ENCODE results near the gene GEMIN8. TPM values are rescaled to one million over a fixed set of nuclear protein-coding genes. Genes with fewer than 3 reads are reported as not detected.
A peak's percentile ranks its signal among the peaks of the same experiment; 100 is the strongest.

The GEMIN8 gene
- total RNA-seq, 6 experiments from 2014 or later: 8.0 to 14.8 (median 10.1) TPM

DNA sequence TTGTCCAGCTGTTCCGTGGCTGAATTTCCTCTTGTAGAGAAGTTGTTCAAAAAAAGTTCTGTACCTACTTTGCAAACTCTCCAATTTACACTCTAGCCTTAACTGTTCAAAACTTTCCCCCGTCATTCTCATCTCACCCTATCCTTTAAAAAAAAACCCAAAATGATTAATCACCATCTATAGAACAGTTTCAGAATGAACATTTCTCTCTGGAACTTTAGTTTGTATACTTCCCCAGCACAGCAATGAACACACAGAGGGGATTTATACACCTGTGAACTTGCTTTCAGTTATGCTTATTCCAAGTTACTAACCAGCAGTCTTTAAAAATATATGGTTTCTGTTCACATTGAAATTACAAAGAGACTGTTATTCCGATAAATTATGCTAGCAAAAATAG is 1.2 kb downstream of the GEMIN8 start:
- intact Hi-C loops (cut with DNase I): no loop called here
- no peak for TF ChIP-seq POLR2A (IDR thresholded peaks at IDR 0.05)
- TF ChIP-seq, protein P1, sequence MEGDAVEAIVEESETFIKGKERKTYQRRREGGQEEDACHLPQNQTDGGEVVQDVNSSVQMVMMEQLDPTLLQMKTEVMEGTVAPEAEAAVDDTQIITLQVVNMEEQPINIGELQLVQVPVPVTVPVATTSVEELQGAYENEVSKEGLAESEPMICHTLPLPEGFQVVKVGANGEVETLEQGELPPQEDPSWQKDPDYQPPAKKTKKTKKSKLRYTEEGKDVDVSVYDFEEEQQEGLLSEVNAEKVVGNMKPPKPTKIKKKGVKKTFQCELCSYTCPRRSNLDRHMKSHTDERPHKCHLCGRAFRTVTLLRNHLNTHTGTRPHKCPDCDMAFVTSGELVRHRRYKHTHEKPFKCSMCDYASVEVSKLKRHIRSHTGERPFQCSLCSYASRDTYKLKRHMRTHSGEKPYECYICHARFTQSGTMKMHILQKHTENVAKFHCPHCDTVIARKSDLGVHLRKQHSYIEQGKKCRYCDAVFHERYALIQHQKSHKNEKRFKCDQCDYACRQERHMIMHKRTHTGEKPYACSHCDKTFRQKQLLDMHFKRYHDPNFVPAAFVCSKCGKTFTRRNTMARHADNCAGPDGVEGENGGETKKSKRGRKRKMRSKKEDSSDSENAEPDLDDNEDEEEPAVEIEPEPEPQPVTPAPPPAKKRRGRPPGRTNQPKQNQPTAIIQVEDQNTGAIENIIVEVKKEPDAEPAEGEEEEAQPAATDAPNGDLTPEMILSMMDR (IDR thresholded peaks at IDR 0.05): no peak
- no peak for DNase-seq
- Histone ChIP-seq H3K27me3 (no peaks in the 10 kb centered on the region), H3K4me3 (peak overlapping the region in 1 of 3 donors; percentile 75), H3K27ac (no peak overlapping the region), H3K4me1 (no peaks in the 10 kb centered on the region), H3K36me3 (no peaks in the 10 kb centered on the region), H3K9me3 (no peaks in the 10 kb centered on the region)
- no peak for ATAC-seq
- WGBS (ENCODE audit: insufficient coverage, low coverage, low lambda C conversion rate, missing lambda C conversion rate): 51% methylated on average over 3 of the region's 3 CpGs

DNA sequence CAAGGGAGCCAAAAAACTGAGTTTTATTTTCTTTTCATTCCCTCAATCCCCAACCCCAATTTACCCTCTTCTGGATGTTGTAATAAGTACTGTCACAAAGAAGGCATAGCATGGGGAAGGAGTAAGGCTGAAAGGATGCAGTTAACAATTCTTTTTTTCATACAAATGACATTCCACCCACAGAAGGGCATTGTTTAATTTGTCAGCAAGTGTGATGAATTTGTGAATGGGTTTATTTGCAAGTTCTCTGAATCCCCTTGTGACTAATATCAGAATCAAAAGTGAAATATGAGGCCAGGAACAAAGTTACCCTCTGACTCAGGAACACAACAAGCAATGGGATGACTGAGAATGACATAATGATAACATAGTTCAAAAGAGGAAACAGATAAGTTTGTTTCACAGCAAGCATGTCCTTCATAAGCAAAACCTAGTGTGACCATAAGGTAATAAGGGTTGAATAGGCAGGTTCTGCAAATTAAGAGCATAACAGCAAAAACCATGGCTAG is 2.1 kb downstream of the GEMIN8 start:
- ATAC-seq (peak in 1 of 4 donors; percentile 12), DNase-seq (no peak)
- intact Hi-C loops (cut with DNase I): no loop called here
- H3K4me3 ChIP-seq: no peak overlapping the region
- TF ChIP-seq, protein P1 (IDR thresholded peaks at IDR 0.05): no peak
- TF ChIP-seq POLR2A (IDR thresholded peaks at IDR 0.05): no peak
- no peaks in the 10 kb centered on the region for H3K9me3 ChIP-seq
- no peaks in the 10 kb centered on the region for H3K27me3 ChIP-seq
- H3K27ac ChIP-seq: no peak overlapping the region
- no peaks in the 10 kb centered on the region for H3K36me3 ChIP-seq
- H3K4me1 ChIP-seq: no peaks in the 10 kb centered on the region

DNA sequence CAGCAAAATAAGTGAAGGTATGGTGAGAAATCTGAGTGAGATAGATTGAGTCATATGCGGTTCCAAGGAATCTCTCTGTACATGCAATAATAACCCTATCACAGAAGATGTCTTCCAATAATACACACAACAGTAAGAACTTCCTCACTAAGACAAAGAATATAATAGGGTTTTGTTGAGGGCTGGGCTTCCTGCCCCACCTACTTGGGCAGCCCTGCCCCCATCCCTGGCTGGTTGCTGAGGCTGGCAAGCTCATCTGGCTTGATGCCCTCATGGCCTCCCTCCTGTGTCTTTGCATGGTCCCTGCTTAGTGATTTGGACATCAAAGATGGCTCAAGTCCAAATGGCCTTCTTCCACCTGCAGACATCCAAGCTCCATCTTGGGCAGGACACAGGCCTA is 2.7 kb downstream of the GEMIN8 start:
- Histone ChIP-seq H3K27me3 (no peaks in the 10 kb centered on the region), H3K27ac (no peak overlapping the region), H3K4me3 (no peak overlapping the region), H3K36me3 (no peaks in the 10 kb centered on the region), H3K4me1 (no peaks in the 10 kb centered on the region), H3K9me3 (no peaks in the 10 kb centered on the region)
- TF ChIP-seq POLR2A (IDR thresholded peaks at IDR 0.05): no peak
- TF ChIP-seq, protein P1 (IDR thresholded peaks at IDR 0.05): no peak
- no peak for ATAC-seq
- no peak for DNase-seq
- 83% methylated on average over 1 of the region's 1 CpG for WGBS (ENCODE audit: insufficient coverage, low coverage, low lambda C conversion rate, missing lambda C conversion rate)
- intact Hi-C loops (cut with DNase I): no loop called here

DNA sequence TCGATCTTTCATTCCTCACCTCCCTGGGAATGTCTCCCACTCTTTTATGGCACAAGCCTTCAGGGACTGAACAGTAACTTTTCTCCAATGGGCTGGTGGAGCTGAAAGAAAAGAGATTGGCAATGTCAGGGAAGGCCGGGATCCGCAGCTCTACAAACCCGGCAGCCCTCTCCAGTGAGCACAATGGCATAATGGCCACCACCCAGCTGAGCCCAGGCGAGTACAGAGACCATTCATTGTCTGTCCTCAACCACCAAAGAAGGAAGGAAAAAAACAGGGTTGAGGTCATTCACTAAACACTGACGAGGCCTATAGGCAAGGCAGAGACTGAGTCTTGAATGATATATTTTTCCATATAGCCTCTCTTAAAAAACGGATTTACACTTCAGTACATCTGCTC is 3.6 kb downstream of the GEMIN8 start:
- Histone ChIP-seq H3K4me3 (no peak overlapping the region), H3K9me3 (no peaks in the 10 kb centered on the region), H3K27me3 (no peaks in the 10 kb centered on the region), H3K36me3 (no peaks in the 10 kb centered on the region), H3K4me1 (no peaks in the 10 kb centered on the region), H3K27ac (no peak overlapping the region)
- no peak for TF ChIP-seq POLR2A (IDR thresholded peaks at IDR 0.05)
- TF ChIP-seq, protein P1 (IDR thresholded peaks at IDR 0.05): no peak
- no peak for ATAC-seq
- intact Hi-C loops (cut with DNase I): no loop called here
- no peak for DNase-seq
- WGBS (ENCODE audit: insufficient coverage, low coverage, low lambda C conversion rate, missing lambda C conversion rate): 70% methylated on average over 6 of the region's 7 CpGs

DNA sequence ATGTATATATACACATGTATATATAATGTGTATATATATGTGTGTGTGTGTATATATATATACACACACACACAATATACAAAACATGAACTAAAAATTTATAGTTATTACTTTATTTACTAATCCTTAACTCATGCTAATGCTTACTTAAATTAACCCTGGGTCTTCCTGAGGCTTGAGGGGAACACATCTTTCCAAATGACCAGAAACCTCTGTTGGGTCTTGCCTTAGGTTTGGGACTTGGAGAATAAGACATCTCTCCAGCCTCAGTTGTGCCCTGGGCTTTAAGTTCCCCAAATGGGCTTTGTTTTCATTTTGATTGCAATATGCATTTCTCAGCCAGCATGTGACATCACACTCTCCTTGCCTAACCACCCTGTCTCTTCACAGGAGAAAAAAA is 7.7 kb downstream of the GEMIN8 start:
- intact Hi-C loops (cut with DNase I): no loop called here
- H3K4me3 ChIP-seq: no peak overlapping the region

More for the DNA sequence above, 7.7 kb downstream of the GEMIN8 start:
- DNase-seq (no peak), ATAC-seq (no peak)
- Histone ChIP-seq H3K4me1 (no peaks in the 10 kb centered on the region), H3K9me3 (no peaks in the 10 kb centered on the region), H3K36me3 (no peaks in the 10 kb centered on the region), H3K27me3 (no peaks in the 10 kb centered on the region), H3K27ac (no peak overlapping the region)
- TF ChIP-seq POLR2A (IDR thresholded peaks at IDR 0.05): no peak
- TF ChIP-seq, protein P1 (IDR thresholded peaks at IDR 0.05): no peak

Measured in right lobe of liver (tissue), 6 donors.